Uterus (tissue), 4 donors: ENCODE data around the gene CAV2. TPM values are rescaled to one million over a fixed set of nuclear protein-coding genes. Genes with fewer than 3 reads are reported as not detected.

Experiments
- DNase-seq, 2 donors: peaks; one replicate each; pipeline ENCODE4 v3.0.0-alpha.2; 2019 to 2020
- H3K27ac ChIP-seq, 2 donors: fragments of 200-600 bp; sonication (generic); 1 replicate in 1 of 2; 2 replicates in 1 of 2; pipeline ENCODE4 v1.5.1; 2016 to 2018
- H3K27me3 ChIP-seq, 2 donors: fragments of 200-600 bp; sonication (generic); one replicate each; pipeline ENCODE4 v1.5.1; 2018 to 2019; ENCODE audit warnings: control low read depth in 1 of 2
- H3K36me3 ChIP-seq, 2 donors: fragments of 200-600 bp; sonication (generic); one replicate each; pipeline ENCODE4 v1.5.1; 2019; ENCODE audit warnings: control low read depth in 1 of 2
- H3K4me1 ChIP-seq, 2 donors: fragments of 200-600 bp; sonication (generic); one replicate each; pipeline ENCODE4 v1.5.1; 2018 to 2019; ENCODE audit warnings: control low read depth in 1 of 2
- H3K4me3 ChIP-seq, 2 donors: fragments of 200-600 bp; sonication (generic); 1 replicate in 1 of 2; 2 replicates in 1 of 2; pipeline ENCODE4 v1.5.1; 2018 to 2019; ENCODE audit warnings: mild to moderate bottlenecking in 1 of 2
- H3K9me3 ChIP-seq, 2 donors: fragments of 200-600 bp; sonication (generic); one replicate each; pipeline ENCODE4 v1.5.1; 2019; ENCODE audit warnings: control low read depth in 1 of 2
- POLR2A ChIP-seq, 2 donors: fragments of 450-650 bp; IDR thresholded peaks; one replicate each; pipeline ENCODE4 v1.6.1; 2016; ENCODE audit warnings: antibody characterized with exemption in 2 of 2, mild to moderate bottlenecking in 1 of 2, moderate library complexity in 1 of 2
- intact Hi-C: fragments of 100-400 bp; cut with DNase I; formaldehyde crosslinking; loops from one replicate; pipeline ENCODE4 v1.15.1; 2023; ENCODE audit warnings: low total_unique reads
- total RNA-seq, 4 donors: library from RNA; depleted of rRNA in 3 of 4; stranded (reverse); fragments of >200 nt in 3 of 4; gene quantifications; one replicate each; pipeline versions ENCODE4 v1.1.0 to v1.2.4, GENCODE V29; 2014 to 2023
- TF ChIP-seq, protein P1 (sequence below), 4 experiments: fragments of 200-600 bp in 2 of 4; fragments of 450-650 bp in 2 of 4; sonication (generic) in 2 of 4; IDR thresholded peaks; one replicate each; pipeline ENCODE4 v1.5.1; 2016 to 2019; ENCODE audit warnings: antibody characterized with exemption in 4 of 4, mild to moderate bottlenecking in 2 of 4, moderate library complexity in 1 of 4
- donor health status: DM: yes; HTN: yes; CAD: no.

Gene CAV2
- total RNA-seq, 4 donors from 2014 or later = 33.3 to 105 (median 86.0) TPM

GRCh38 chr7:116455009-116455408 is 44.5 kb upstream of the CAV2 start:
- H3K27me3 ChIP-seq = no peaks in the 10 kb centered on the region
- H3K27ac ChIP-seq = no peak overlapping the region
- H3K9me3 ChIP-seq = no peaks in the 10 kb centered on the region
- no peaks in the 10 kb centered on the region for H3K4me1 ChIP-seq
- no peak for DNase-seq
- no peaks in the 10 kb centered on the region for H3K36me3 ChIP-seq
- TF ChIP-seq, protein P1, sequence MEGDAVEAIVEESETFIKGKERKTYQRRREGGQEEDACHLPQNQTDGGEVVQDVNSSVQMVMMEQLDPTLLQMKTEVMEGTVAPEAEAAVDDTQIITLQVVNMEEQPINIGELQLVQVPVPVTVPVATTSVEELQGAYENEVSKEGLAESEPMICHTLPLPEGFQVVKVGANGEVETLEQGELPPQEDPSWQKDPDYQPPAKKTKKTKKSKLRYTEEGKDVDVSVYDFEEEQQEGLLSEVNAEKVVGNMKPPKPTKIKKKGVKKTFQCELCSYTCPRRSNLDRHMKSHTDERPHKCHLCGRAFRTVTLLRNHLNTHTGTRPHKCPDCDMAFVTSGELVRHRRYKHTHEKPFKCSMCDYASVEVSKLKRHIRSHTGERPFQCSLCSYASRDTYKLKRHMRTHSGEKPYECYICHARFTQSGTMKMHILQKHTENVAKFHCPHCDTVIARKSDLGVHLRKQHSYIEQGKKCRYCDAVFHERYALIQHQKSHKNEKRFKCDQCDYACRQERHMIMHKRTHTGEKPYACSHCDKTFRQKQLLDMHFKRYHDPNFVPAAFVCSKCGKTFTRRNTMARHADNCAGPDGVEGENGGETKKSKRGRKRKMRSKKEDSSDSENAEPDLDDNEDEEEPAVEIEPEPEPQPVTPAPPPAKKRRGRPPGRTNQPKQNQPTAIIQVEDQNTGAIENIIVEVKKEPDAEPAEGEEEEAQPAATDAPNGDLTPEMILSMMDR (IDR thresholded peaks at IDR 0.05) = no peak
- TF ChIP-seq POLR2A (IDR thresholded peaks at IDR 0.05) = no peak
- intact Hi-C loops = no loop called here
- H3K4me3 ChIP-seq = no peak overlapping the region

DNA sequence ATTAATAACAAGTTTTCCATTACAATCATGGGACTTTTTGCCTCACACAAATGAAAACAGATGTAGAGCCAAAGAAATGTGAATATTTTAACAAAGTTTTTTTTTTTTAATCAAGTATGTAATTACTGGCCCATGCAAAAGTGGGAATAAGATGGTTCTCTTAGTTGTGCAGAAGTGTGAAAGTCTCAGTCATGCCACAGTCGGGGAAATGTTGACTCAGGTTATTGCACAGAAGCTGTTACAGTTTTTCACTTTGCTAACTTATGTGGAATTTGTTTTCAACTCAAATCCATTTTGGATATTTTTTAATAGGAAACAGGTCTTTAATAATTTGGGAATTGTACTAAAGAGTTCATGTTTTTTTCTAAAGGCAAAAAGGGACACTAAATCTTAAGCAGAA is 44.0 kb upstream of the CAV2 start:
- no peaks in the 10 kb centered on the region for H3K36me3 ChIP-seq
- H3K27me3 ChIP-seq = no peaks in the 10 kb centered on the region
- no peak for TF ChIP-seq POLR2A (IDR thresholded peaks at IDR 0.05)
- TF ChIP-seq, protein P1 (IDR thresholded peaks at IDR 0.05) = no peak
- H3K27ac ChIP-seq = no peak overlapping the region
- no peak for DNase-seq
- intact Hi-C loops = no loop called here
- no peaks in the 10 kb centered on the region for H3K9me3 ChIP-seq
- H3K4me3 ChIP-seq = no peak overlapping the region
- no peaks in the 10 kb centered on the region for H3K4me1 ChIP-seq

DNA sequence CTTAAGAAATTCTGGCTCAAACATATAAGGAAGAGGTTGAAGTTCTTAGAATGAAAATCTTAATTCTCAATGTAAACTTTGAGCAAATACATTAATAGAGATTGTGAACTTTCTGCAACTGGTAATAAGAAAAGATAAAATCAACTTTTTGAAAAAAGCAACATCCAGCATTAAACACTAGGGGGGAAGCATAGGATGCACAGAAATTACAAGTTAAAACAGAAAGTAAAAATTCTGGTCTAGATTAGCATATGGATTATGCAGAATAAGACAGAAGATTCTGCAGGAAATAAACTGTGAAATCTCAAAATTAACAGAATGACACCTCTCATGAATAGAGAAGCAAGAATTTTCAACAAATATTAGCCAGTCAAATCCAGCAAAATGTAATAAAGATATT is 38.0 kb upstream of the CAV2 start:
- Histone ChIP-seq H3K36me3 (no peaks in the 10 kb centered on the region), H3K4me1 (no peaks in the 10 kb centered on the region), H3K4me3 (no peak overlapping the region), H3K9me3 (no peaks in the 10 kb centered on the region), H3K27ac (no peak overlapping the region), H3K27me3 (no peaks in the 10 kb centered on the region)
- TF ChIP-seq, protein P1 (IDR thresholded peaks at IDR 0.05) = no peak
- no peak for TF ChIP-seq POLR2A (IDR thresholded peaks at IDR 0.05)
- intact Hi-C loops = no loop called here
- no peak for DNase-seq

DNA sequence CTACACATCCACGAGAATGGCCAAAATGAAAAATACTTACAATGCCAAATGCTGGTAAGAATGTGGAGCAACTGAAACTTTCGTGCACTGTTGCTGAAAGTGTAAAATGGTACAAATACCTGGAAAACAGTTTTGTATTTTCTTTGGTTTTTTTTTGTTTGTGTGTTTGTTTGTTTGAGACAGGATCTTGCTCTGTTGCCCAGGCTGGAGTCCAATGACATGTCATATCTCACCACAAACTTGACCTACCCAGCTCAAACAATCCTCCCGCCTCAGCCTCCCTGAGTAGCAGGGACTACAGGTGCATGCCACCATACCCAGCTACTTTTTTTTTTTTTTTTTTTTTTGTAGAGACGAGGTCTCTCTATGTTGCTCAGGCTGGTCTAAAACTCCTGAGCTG is 35.6 kb upstream of the CAV2 start:
- TF ChIP-seq, protein P1 (IDR thresholded peaks at IDR 0.05) = no peak
- no peak for TF ChIP-seq POLR2A (IDR thresholded peaks at IDR 0.05)
- DNase-seq = no peak
- Histone ChIP-seq H3K9me3 (no peaks in the 10 kb centered on the region), H3K4me3 (no peak overlapping the region), H3K36me3 (no peaks in the 10 kb centered on the region), H3K27me3 (no peaks in the 10 kb centered on the region), H3K4me1 (no peaks in the 10 kb centered on the region), H3K27ac (no peak overlapping the region)
- intact Hi-C loops = no loop called here

GRCh38 chr7:116464375-116464774 is 35.2 kb upstream of the CAV2 start:
- no peaks in the 10 kb centered on the region for H3K4me1 ChIP-seq
- no peaks in the 10 kb centered on the region for H3K36me3 ChIP-seq
- no peak overlapping the region for H3K27ac ChIP-seq
- DNase-seq = no peak
- H3K9me3 ChIP-seq = no peaks in the 10 kb centered on the region
- intact Hi-C loops = no loop called here
- H3K4me3 ChIP-seq = no peak overlapping the region
- TF ChIP-seq, protein P1 (IDR thresholded peaks at IDR 0.05) = no peak
- TF ChIP-seq POLR2A (IDR thresholded peaks at IDR 0.05) = no peak
- H3K27me3 ChIP-seq = no peaks in the 10 kb centered on the region
